Osteocyte (in vitro differentiated cells): ENCODE measurements around the gene MICB. TPM values are rescaled to one million over a fixed set of nuclear protein-coding genes. Genes with fewer than 3 reads are reported as not detected.

Experiments used
- DNase-seq: peaks from one replicate; pipeline ENCODE4 v3.0.0; 2021; ENCODE audit warnings: mixed read lengths; ENCODE audit not compliant: unreplicated experiment; ENCODE audit errors: extremely low spot score
- H3K27ac Mint-ChIP-seq: one replicate; pipeline ENCODE4 v1.8.0; 2021; ENCODE audit warnings: mild to moderate bottlenecking, mixed read lengths; ENCODE audit not compliant: unreplicated experiment
- H3K27me3 Mint-ChIP-seq: one replicate; pipeline ENCODE4 v1.8.0; 2021; ENCODE audit warnings: mixed read lengths; ENCODE audit not compliant: unreplicated experiment
- H3K36me3 Mint-ChIP-seq: one replicate; pipeline ENCODE4 v1.8.0; 2021; ENCODE audit warnings: mixed read lengths; ENCODE audit not compliant: unreplicated experiment
- H3K4me1 Mint-ChIP-seq: one replicate; pipeline ENCODE4 v1.8.0; 2021; ENCODE audit warnings: mixed read lengths; ENCODE audit not compliant: unreplicated experiment
- H3K4me3 Mint-ChIP-seq: one replicate; pipeline ENCODE4 v1.8.0; 2021; ENCODE audit warnings: mild to moderate bottlenecking, moderate library complexity, mixed read lengths; ENCODE audit not compliant: unreplicated experiment
- H3K9me3 Mint-ChIP-seq: one replicate; pipeline ENCODE4 v1.8.0; 2021; ENCODE audit warnings: mixed read lengths; ENCODE audit not compliant: unreplicated experiment
- total RNA-seq: library from RNA; stranded (reverse); gene quantifications from 2 replicates; pipeline ENCODE4 v1.2.1, GENCODE V29; 2021
- TF ChIP-seq, protein P1 (sequence below): fragments of 200-600 bp; sonication (generic); IDR thresholded peaks from 2 replicates; pipeline ENCODE4 v1.5.0; 2021; ENCODE audit warnings: antibody characterized with exemption, mild to moderate bottlenecking, moderate library complexity

The MICB gene
- total RNA-seq, 1 donor from 2014 or later: 12.1 TPM

DNA sequence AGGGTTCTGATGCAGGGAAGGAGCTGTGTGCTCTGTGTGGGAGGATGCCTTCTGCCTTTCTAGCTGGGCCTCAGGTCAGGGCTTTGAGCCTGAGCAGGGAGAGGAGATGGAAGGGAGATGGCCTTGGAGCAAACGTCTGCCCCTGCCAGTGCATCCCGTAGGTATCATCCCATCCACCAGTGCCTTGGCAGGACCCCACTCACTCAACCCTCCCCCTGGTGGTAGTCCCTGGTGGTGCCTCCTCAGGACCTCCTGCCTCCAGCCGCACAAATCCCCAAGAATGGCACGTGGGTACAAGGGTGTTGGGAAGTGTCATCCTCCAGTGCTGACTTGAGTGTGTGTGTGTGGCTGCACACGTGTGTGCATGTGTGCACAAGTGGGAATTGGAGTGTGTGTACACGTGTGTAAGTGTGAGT lies 23.1 kb upstream of the MICB start:
- Mint-ChIP-seq H3K9me3 (no peaks in the 10 kb centered on the region), H3K27me3 (peaks cover 4% of the 10 kb centered on the region), H3K4me3 (no peak overlapping the region), H3K4me1 (peaks cover 11% of the 10 kb centered on the region), H3K36me3 (no peaks in the 10 kb centered on the region), H3K27ac (no peak overlapping the region)
- TF ChIP-seq, protein P1, sequence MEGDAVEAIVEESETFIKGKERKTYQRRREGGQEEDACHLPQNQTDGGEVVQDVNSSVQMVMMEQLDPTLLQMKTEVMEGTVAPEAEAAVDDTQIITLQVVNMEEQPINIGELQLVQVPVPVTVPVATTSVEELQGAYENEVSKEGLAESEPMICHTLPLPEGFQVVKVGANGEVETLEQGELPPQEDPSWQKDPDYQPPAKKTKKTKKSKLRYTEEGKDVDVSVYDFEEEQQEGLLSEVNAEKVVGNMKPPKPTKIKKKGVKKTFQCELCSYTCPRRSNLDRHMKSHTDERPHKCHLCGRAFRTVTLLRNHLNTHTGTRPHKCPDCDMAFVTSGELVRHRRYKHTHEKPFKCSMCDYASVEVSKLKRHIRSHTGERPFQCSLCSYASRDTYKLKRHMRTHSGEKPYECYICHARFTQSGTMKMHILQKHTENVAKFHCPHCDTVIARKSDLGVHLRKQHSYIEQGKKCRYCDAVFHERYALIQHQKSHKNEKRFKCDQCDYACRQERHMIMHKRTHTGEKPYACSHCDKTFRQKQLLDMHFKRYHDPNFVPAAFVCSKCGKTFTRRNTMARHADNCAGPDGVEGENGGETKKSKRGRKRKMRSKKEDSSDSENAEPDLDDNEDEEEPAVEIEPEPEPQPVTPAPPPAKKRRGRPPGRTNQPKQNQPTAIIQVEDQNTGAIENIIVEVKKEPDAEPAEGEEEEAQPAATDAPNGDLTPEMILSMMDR: peak; percentile 20
- peak; percentile 79 for DNase-seq

DNA sequence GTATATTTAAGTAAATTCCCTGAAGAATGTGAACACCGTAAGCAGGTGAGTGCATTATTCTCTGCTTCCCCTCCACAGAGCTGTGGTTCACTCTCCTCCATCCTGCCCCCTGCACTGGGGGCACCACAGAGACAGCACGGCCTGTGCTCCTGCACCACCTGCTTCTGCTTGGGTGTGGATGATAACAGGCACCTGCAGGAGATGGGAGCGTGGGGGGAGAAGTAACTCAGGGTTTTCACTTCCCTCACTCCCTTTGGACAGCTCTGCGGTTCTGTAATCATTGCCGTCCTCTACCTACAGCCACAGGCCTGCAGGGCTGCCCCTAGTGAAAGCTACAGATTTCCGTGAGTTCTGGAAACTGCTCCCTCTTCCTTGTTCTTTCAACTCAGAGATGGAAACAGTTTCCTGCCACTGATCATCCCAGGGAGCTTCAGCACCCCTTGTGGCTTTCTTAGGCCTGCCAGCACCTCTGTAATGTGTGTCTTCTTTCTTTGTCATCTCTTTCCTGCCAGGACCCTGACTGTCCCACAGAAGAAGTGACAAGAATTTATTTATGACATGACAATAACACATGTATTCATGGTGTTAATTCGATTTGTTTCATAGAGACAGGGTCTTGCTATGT lies 21.3 kb upstream of the MICB start:
- no peak for DNase-seq
- Mint-ChIP-seq H3K27me3 (no peaks in the 10 kb centered on the region), H3K27ac (no peak overlapping the region), H3K4me1 (peaks cover 11% of the 10 kb centered on the region), H3K36me3 (no peaks in the 10 kb centered on the region), H3K9me3 (no peaks in the 10 kb centered on the region), H3K4me3 (no peak overlapping the region)
- TF ChIP-seq, protein P1: no peak

DNA sequence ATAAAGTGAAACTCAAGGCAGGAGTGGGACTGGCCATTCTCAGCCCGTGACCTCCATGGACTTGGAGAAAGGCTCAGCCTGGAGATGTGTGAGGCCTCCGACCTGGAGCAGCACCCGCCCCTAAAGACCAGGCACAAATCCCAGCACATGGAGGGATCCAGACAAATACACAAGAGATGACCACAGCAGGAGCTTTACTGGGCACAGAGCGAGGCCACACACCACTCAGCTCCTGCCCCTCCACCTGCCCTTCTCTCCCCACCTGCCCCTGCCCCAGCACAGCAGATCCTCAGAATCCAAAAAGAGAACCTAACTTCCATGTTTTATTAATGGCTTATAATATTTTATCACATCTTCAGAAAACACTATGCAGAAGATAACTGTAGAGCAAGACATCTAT lies 20.4 kb upstream of the MICB start:
- H3K4me1 Mint-ChIP-seq: peaks cover 11% of the 10 kb centered on the region
- H3K36me3 Mint-ChIP-seq: no peaks in the 10 kb centered on the region
- DNase-seq: no peak
- H3K27me3 Mint-ChIP-seq: no peaks in the 10 kb centered on the region
- TF ChIP-seq, protein P1: no peak
- no peaks in the 10 kb centered on the region for H3K9me3 Mint-ChIP-seq
- no peak overlapping the region for H3K4me3 Mint-ChIP-seq
- H3K27ac Mint-ChIP-seq: no peak overlapping the region

DNA sequence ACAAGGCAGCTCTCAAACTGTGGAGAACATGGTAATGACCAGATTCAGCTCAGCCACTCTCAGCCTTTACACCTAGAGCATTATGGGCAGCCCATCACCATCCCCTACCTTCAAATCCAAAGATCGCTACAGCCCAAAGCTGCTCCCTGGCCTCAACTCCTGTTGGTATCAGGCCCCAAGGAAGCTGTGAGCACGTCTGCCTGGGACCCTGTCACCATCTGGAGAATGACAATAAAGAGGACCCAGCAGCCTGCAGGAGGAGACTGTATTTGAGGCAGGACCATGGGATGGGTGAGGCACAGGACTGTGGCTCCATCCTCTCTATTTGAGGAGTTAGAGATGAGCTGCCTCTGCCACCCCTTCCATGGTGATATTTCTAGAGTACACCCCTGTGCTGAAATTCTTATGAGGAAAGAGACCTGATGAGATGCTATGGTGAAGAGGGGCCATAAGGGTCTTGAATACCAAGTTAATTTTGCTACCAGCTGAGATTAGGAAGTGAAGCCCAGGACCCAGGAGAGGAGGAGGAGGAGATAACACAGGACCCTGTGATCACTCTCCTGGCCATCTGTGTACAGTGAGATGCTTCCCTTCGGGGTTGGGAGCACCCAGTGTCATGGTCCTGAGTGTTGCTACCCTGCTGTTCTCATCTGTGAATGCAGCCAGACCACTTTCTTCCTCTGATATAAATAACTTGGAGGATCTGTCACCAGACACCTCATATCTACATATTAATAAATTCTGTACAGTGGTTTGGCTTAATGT lies 19.6 kb upstream of the MICB start:
- TF ChIP-seq, protein P1: no peak

DNA sequence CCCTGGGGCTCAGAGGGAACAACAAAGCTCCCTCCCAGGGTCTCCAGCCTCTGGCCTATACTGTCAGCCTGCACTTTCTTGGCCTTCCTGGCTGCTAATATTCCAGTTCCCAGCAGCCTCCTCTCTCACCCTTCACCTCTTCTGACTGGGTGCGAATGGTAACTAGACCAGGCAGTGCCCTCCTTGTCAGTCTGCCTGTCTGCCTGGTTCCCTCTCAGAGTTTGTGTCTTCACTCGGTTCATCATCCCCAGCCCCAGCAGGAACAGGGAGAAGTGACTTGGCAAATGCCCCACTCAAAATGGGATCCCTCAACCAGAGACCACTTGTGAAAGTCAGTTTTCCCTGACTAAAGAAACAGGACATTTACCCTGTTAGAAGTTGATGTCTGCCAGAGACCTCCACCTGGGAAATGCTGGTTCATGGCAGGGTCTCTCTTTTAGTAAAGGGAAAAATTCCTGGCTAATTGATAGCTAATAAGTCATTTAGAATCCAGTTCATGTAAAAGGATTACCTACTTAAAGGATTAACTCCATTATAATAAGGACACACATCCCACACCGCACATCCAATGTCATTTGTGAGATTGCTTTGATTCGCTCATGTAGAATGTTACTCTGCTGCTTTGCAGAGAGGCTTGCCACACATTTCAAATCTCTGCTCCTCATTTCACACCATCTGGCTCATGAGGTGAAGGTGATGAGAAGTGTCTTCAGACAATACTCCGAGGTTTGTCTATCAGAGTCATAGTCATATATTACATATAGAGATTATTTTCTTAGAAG lies 18.6 kb upstream of the MICB start:
- TF ChIP-seq, protein P1: no peak
- no peaks in the 10 kb centered on the region for H3K36me3 Mint-ChIP-seq
- no peaks in the 10 kb centered on the region for H3K27me3 Mint-ChIP-seq
- H3K27ac Mint-ChIP-seq: no peak overlapping the region
- no peaks in the 10 kb centered on the region for H3K9me3 Mint-ChIP-seq
- DNase-seq: peak; percentile 57
- no peak overlapping the region for H3K4me3 Mint-ChIP-seq
- H3K4me1 Mint-ChIP-seq: peaks cover 4% of the 10 kb centered on the region

More for the DNA sequence above, 19.6 kb upstream of the MICB start:
- no peak overlapping the region for H3K4me3 Mint-ChIP-seq
- H3K4me1 Mint-ChIP-seq: peaks cover 11% of the 10 kb centered on the region
- no peaks in the 10 kb centered on the region for H3K27me3 Mint-ChIP-seq
- no peaks in the 10 kb centered on the region for H3K36me3 Mint-ChIP-seq
- peak; percentile 30 for DNase-seq
- no peaks in the 10 kb centered on the region for H3K9me3 Mint-ChIP-seq
- no peak overlapping the region for H3K27ac Mint-ChIP-seq
